Heart left ventricle (tissue), 13 donors: ENCODE data around the gene ETFB.

Experiments
- POLR2A ChIP-seq, 2 donors: fragments of 450-650 bp; IDR thresholded peaks; one replicate each; pipeline ENCODE4 v1.6.1; 2017; ENCODE audit warnings: antibody characterized with exemption in 2 of 2, mild to moderate bottlenecking in 2 of 2, moderate library complexity in 2 of 2
- TF ChIP-seq, protein P1 (sequence below), 12 donors: fragments of 200-600 bp; sonication (generic) in 4 of 12; IDR thresholded peaks; one replicate each; pipeline versions ENCODE4 v1.5.0 to v1.8.0; 2018 to 2022; ENCODE audit warnings: antibody characterized with exemption in 12 of 12, mild to moderate bottlenecking in 5 of 12
- donor health status: ischemic (EF 13 %, LVEDD 7.1; RV severe dilation, severe dysfunction).
- donor health status: DM: no; HTN: yes; CAD: no.
- donor health status: DM: no; HTN: no; CAD: no.
- donor health status: ischemic (EF 25% LVEDD 6.9; RV normal size, moderate dysfunction).
- donor health status: ischemic (EF 25% LVEDD 5.7; RV mildly dilated, moderate dysfunction).
- donor health status: ischemic (EF 35%, LVEDD 5.7; RV mildly dilated, moderate dysfunction).
- donor health status: nonischemic (EF 11% LVEDD 7.7; RV severe dilation, severe dysfunction).
- donor health status: DM: yes; HTN: yes; CAD: no.
- donor health status: PGD.
- donor health status: ischemic (EF 29% LVEDD 5.4; RV normal size, mild dysfunction).
- donor health status: nonischemic (EF 23%, LVEDD 6.1; RV moderate dilation, normal function).

GRCh38 chr19:51331716-51332115, 34.5 kb downstream of the ETFB start:
- TF ChIP-seq, protein P1, sequence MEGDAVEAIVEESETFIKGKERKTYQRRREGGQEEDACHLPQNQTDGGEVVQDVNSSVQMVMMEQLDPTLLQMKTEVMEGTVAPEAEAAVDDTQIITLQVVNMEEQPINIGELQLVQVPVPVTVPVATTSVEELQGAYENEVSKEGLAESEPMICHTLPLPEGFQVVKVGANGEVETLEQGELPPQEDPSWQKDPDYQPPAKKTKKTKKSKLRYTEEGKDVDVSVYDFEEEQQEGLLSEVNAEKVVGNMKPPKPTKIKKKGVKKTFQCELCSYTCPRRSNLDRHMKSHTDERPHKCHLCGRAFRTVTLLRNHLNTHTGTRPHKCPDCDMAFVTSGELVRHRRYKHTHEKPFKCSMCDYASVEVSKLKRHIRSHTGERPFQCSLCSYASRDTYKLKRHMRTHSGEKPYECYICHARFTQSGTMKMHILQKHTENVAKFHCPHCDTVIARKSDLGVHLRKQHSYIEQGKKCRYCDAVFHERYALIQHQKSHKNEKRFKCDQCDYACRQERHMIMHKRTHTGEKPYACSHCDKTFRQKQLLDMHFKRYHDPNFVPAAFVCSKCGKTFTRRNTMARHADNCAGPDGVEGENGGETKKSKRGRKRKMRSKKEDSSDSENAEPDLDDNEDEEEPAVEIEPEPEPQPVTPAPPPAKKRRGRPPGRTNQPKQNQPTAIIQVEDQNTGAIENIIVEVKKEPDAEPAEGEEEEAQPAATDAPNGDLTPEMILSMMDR (IDR thresholded peaks at IDR 0.05) = no peak
- TF ChIP-seq POLR2A (IDR thresholded peaks at IDR 0.05) = no peak
